ENCODE measurements around the gene DAW1.

Gene DAW1

GRCh38 chr2:227862227-227862740 lies 9.1 kb upstream of the DAW1 start:
- DNase-seq, result peak in 1 of 2 donors; percentile 52

DNA sequence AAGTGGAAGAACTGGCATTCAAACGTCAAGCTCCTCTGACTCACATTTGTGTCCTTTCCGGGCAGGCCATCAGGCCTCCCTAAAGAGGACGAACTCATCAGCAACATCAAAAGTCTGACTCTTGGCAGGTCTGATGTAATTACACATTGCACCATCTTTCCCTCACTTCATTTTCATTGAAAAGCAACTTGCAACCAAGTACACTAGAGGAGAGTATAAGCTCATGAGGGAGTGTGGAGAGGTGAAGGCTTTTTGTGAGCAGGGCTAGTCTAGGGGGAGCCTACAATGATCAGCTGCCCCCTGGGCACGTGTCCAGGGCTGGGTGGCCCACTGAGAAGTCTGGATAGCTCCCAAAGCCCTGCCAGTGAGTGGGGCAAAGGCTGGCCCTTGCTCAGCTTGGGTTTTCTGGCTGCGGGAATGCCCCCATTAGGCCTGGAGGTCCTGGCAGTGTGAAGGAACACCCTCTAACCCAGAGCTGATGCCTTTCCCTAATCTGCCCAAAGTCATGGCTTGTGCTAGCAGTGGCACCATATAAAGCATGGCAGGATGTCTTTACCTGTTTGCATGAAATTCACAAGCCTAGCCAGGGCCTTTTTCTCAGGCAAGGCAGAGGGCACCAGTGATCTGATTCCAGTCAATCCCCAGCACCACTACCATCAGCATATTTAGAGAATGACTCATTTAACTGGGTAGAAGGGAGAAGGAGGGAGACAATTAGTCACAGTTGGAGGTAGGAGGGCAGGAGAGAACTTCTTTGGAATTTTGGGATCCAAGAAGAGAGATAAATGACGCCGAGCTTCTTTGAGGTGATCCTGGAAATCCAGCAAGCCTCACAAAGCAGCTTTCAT lies 8.5 kb upstream of the DAW1 start:
- no peak for DNase-seq

GRCh38 chr2:227864161-227864756 lies 7.2 kb upstream of the DAW1 start:
- no peak for DNase-seq

DNA sequence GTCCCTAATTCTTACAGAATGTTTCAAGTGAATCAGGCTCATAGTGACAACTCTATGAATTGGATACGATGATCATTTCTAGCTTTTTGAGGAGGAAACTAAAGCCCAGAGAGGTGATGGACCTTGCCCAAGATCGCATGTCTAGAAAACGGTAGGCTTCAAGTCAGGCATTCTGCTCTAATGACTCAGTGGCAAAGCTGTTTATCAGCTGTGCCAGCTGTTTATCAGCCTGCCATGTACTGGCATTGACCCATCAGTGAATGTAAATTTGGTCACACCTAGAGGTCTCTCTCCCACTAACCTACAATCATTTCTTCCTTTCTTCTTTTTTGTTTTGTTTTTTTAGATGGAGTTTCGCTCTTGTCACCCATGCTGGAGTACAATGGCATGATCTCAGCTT lies 6.1 kb upstream of the DAW1 start:
- DNase-seq, result no peak

- DNase-seq, result no peak
Observed at GRCh38 chr2:227867386-227867785, 4.0 kb upstream of the DAW1 start.

- no peak for DNase-seq
Observed at GRCh38 chr2:227870710-227871374, 589 bp upstream of the DAW1 start.

- no peak for DNase-seq
Observed at GRCh38 chr2:227872676-227873075, 1.2 kb downstream of the DAW1 start.

DNA sequence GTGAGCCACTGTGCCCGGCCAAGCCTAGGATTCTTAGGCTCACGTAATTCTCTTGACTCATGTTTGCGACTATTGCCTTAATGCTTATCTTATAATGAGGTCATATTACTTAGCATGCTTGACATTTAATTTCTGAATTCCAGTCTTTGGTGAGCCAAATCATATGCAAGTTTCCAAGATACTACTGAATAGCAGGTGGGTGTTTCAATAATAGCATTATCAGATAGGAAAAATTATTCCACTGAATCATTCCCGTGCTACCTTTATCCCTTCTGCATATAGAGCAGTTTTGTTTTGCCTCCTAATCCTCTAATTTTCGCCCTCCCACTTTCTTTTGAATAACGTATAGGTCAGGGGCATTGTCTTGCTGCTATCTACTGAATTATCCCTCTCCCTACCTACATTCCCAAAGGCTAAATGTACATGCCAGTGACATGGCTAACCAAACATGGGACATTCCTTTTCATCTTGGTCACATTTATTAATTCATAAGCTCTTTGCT lies 4.9 kb downstream of the DAW1 start:
- DNase-seq, result no peak

- DNase-seq, result no peak
Observed at GRCh38 chr2:227877421-227878310, 6.2 kb downstream of the DAW1 start.

DNA sequence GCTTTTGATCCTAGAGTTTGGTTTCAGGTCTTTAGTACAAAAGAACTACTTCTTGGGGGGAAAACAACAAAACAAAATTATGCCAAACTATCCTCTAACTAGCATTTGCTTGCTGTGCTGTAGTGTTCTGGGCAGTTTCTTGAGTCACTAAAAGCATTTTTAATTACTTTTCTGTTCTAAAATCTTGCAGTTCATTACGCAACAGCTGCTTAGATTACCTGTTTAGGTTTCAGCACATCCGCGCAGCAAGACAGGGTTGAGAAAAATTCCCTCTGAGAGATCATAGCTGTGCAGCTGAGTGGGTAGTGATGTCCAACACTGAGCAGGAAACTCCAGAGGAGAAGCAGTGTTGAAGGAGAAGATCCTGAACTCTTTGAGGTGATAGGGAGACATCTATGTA lies 9.0 kb downstream of the DAW1 start:
- no peak for DNase-seq

DNA sequence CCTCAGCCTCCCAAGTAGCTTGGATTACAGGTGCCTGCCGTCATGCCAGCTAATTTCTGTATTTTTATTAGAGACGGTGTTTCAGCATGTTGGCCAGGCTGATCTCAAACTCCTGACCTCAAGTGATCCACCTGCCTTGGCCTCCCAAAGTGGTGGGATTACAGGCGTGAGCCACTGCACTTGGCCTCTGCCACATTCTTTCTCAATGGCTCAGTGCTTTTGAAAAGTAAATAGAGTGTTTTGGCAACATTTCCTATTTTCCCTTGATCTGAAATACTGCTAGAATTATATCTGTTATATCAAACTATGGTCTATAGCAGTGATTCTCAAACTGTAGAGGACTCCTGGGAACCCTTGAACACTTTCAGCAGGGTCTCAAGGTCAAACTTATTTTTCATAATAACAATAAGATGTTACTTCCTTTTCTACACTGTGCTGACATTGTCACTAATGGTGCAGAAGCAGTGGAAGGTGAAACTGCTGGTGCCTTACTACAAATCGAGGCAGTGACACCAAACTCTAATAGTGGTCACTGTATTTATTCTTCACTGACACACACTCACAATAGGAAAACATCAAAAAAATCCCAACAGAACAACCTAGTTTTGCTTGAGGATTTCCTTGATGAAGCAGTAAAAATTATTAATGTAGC lies 10.6 kb downstream of the DAW1 start:
- no peak for DNase-seq

DNA sequence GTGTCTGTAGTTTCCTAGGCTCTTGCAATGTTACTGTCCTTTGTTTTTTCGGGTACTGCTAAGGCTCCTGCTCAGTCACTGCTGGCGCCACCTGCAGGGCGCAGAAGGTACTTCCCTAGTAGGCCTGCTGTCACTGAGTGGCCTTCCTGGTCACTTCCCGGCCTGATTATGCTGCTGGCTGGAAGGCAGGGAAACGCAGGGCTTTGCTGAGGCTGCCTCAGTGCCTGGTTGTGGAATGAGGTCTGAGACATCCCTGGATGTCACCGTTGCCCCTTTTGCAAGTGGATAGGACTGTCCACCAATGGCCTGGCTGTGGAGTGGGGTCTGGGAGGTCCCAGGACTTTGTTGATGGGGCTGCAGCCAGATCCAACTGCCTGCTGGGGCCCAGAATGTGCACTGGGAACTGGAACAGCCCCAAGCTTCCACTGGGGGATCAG lies 13.1 kb downstream of the DAW1 start:
- DNase-seq, result peak; percentile 45 to 53

- DNase-seq, result no peak
Observed at GRCh38 chr2:227886149-227886548, 14.7 kb downstream of the DAW1 start.

DNA sequence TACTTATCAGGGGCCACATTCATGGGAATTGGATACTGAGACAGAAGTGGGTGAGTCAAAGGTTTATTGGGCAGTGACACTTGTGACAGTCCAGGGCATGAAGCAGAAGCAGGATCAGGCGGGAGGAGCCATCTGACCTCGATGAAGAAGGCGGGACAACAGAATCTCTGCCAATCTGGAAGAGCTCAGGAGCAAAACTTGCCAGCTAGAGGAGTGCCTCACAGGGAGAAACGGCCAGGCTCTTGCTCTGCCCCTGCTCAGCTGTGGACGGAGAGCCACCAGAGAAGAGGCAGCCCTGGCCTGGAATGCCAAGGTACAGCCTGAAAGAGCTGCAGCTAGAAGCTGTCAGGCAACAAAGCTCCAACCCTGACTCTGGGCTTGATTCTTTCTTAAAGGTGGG lies 16.9 kb downstream of the DAW1 start:
- no peak for DNase-seq

GRCh38 chr2:227889336-227889735 lies 17.9 kb downstream of the DAW1 start:
- no peak for DNase-seq

- DNase-seq, result peak in 1 of 2 donors; percentile 51
Observed at GRCh38 chr2:227890495-227891079, 19.2 kb downstream of the DAW1 start.

DNA sequence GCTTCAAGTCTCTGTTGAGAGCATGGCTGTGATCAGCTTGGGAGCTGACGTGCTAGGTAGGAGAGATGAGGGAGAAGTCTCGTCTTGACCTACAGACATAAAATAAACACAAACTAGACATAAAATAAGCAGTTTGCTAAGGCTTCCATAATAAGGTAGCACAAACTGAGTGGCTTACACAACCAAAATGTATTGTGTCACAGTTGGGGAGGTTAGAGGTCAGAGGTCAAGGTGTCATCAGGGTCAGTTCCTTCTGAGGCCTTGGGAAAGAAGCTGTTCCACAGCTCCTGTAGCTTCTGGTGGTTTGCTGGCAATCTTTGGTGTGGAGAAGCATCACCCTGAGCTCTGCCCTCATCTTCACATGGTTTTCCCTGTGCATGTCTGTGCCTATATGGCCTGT lies 20.2 kb downstream of the DAW1 start:
- no peak for DNase-seq

- DNase-seq, result no peak
Observed at GRCh38 chr2:227903381-227903780, 31.9 kb downstream of the DAW1 start.

- DNase-seq, result no peak
Observed at GRCh38 chr2:227906991-227907390, 35.6 kb downstream of the DAW1 start.

- DNase-seq, result no peak
Observed at GRCh38 chr2:227908266-227909054, 37.0 kb downstream of the DAW1 start.

DNA sequence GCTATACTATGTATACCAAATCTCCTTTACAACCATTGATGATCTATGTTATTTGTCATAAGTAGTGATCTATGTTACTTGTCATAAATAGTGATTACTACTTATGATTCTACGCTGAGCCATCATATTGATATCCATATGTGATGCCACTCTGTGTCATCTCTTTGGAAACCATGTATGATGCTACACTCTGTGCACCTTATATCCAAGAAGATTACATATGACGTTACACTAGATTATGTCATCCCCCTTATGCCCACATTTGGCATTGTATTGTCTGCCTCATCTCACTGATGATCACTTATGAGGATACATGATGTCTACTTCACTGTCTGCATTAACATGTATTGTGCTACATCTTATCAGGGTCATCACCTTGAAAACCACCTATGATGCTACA lies 42.9 kb downstream of the DAW1 start:
- no peak for DNase-seq
